ENCODE results near the gene TGM5. TPM values are rescaled to one million over a fixed set of nuclear protein-coding genes. Genes with fewer than 3 reads are reported as not detected.

TGM5 gene
- total and polyA plus RNA-seq, 2 experiments from 2014 or later: not detected

DNA sequence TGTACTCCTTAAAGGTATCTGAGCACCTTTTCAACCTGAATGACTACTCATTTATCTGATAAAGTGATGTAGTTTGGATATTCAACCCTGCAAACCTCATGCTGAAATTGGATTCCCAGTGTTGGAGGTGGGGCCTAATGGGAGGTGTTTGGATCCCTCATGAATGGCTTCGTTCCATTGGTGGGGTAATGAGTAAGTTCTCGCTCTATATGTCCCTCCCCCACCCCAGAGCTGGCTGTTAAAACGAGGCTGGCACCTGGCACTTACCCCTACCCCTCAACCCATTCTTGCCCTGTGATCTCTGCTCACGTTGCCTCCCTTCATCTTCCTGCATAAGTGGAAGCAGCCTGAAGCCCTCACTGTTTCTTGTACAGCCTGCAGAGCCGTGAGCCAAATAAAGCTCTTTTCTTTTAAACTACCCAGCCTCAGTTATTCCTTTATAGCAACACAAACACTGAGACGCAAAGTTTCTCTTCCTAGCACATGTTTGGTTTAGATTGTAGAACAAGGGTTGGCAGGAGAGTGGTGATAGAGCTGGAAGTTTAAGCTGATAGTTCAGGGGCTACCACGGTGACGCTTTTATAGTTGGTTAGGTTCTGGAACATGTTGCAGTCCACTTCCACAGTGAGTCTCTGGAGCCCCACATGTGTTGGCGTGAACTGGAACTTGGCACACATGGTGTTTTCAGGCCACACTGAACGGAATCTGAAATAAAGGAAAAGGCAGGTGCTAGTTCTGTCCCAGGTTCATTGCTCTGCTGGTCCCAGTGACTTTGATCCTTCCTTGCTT is 69.8 kb downstream of the TGM5 start:
- H3K36me3 ChIP-seq (replicated peaks; ENCODE audit: insufficient read depth, low read depth): no peaks in the 10 kb centered on the region
- no peak for TF ChIP-seq EZH2 (IDR thresholded peaks at IDR 0.05; ENCODE audit: borderline replicate concordance)
- TF ChIP-seq, protein P1, sequence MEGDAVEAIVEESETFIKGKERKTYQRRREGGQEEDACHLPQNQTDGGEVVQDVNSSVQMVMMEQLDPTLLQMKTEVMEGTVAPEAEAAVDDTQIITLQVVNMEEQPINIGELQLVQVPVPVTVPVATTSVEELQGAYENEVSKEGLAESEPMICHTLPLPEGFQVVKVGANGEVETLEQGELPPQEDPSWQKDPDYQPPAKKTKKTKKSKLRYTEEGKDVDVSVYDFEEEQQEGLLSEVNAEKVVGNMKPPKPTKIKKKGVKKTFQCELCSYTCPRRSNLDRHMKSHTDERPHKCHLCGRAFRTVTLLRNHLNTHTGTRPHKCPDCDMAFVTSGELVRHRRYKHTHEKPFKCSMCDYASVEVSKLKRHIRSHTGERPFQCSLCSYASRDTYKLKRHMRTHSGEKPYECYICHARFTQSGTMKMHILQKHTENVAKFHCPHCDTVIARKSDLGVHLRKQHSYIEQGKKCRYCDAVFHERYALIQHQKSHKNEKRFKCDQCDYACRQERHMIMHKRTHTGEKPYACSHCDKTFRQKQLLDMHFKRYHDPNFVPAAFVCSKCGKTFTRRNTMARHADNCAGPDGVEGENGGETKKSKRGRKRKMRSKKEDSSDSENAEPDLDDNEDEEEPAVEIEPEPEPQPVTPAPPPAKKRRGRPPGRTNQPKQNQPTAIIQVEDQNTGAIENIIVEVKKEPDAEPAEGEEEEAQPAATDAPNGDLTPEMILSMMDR (IDR thresholded peaks at IDR 0.05; ENCODE audit: poor library complexity): no peak
- TF ChIP-seq EZH2phosphoT487 (IDR thresholded peaks at IDR 0.05; ENCODE audit: low read depth, severe bottlenecking, unreplicated experiment): no peak
- no peaks in the 10 kb centered on the region for H3K9me3 ChIP-seq (ENCODE audit: low read depth)
- H3K27ac ChIP-seq: no peak overlapping the region
- H3K4me3 ChIP-seq: no peak overlapping the region
- H3K4me1 ChIP-seq (ENCODE audit: insufficient read depth): no peaks in the 10 kb centered on the region
- H2AFZ ChIP-seq: no peak overlapping the region
- no peaks in the 10 kb centered on the region for H3K27me3 ChIP-seq
- 95% methylated on average over 10 of the region's 10 CpGs for WGBS (ENCODE audit: low lambda C conversion rate, missing lambda C conversion rate)
- H3K4me2 ChIP-seq: no peak overlapping the region
- H3K9me2 ChIP-seq (replicated peaks; ENCODE audit: insufficient read depth): no peaks in the 10 kb centered on the region
- no peaks in the 10 kb centered on the region for H4K20me1 ChIP-seq (ENCODE audit: insufficient read depth, poor library complexity, severe bottlenecking)
- DNase-seq (ENCODE audit: low spot score): no peak
- no peaks in the 10 kb centered on the region for H3K79me2 ChIP-seq

DNA sequence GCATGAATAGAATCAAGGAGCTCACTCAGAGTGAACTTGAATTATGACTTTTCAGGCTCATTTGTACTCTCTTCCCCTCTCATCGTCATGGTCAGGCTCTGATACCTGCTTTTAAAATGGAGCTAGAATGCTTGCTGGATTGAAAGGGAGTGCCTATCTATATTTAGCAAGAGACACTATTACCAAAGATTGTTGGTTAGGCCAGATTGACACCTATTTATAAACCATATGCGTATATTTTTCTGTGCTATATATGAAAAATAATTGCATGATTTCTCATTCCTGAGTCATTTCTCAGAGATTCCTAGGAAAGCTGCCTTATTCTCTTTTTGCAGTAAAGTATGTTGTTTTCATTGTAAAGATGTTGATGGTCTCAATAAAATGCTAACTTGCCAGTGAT is 71.9 kb downstream of the TGM5 start:
- TF ChIP-seq EZH2phosphoT487 (IDR thresholded peaks at IDR 0.05; ENCODE audit: low read depth, severe bottlenecking, unreplicated experiment) (no peak), EZH2 (IDR thresholded peaks at IDR 0.05; ENCODE audit: borderline replicate concordance) (no peak)
- TF ChIP-seq, protein P1 (IDR thresholded peaks at IDR 0.05; ENCODE audit: poor library complexity): no peak
- no peaks in the 10 kb centered on the region for H4K20me1 ChIP-seq (ENCODE audit: insufficient read depth, poor library complexity, severe bottlenecking)
- no peaks in the 10 kb centered on the region for H3K36me3 ChIP-seq (replicated peaks; ENCODE audit: insufficient read depth, low read depth)

DNA sequence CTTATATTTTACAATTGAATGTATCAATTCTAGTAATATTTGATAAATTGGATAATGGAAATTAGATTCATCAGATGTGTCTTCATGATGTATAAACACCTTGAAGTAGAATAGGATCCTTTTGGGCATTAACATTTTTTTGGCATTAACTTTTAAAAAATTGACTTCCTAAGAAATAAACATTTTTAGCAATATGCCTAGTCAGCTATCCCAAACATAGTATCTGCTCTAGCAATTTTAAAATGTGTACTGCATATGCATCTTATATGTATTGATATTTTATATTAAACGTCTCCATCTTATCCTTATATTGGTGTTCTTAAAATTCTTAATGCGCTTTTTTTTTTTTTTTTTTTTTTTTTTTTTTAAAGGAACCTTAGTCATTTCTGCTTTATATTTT is 73.0 kb downstream of the TGM5 start:
- H3K36me3 ChIP-seq (replicated peaks; ENCODE audit: insufficient read depth, low read depth): no peaks in the 10 kb centered on the region

More for the DNA sequence above, 71.9 kb downstream of the TGM5 start:
- 98% methylated on average over 2 of the region's 2 CpGs for WGBS (ENCODE audit: low lambda C conversion rate, missing lambda C conversion rate)
- Histone ChIP-seq H3K4me2 (no peak overlapping the region), H3K79me2 (no peaks in the 10 kb centered on the region), H3K4me1 (ENCODE audit: insufficient read depth) (no peaks in the 10 kb centered on the region), H2AFZ (no peak overlapping the region), H3K27ac (no peak overlapping the region), H3K9me3 (ENCODE audit: low read depth) (no peaks in the 10 kb centered on the region), H3K27me3 (no peaks in the 10 kb centered on the region), H3K4me3 (no peak overlapping the region), H3K9me2 (replicated peaks; ENCODE audit: insufficient read depth) (no peaks in the 10 kb centered on the region)
- DNase-seq (ENCODE audit: low spot score): no peak

More for the DNA sequence above, 73.0 kb downstream of the TGM5 start:
- TF ChIP-seq EZH2 (IDR thresholded peaks at IDR 0.05; ENCODE audit: borderline replicate concordance) (no peak), EZH2phosphoT487 (IDR thresholded peaks at IDR 0.05; ENCODE audit: low read depth, severe bottlenecking, unreplicated experiment) (no peak)
- TF ChIP-seq, protein P1 (IDR thresholded peaks at IDR 0.05; ENCODE audit: poor library complexity): no peak
- H3K27me3 ChIP-seq: no peaks in the 10 kb centered on the region
- no peak overlapping the region for H3K4me3 ChIP-seq
- H3K9me2 ChIP-seq (replicated peaks; ENCODE audit: insufficient read depth): no peaks in the 10 kb centered on the region
- no peaks in the 10 kb centered on the region for H3K4me1 ChIP-seq (ENCODE audit: insufficient read depth)
- DNase-seq (ENCODE audit: low spot score): no peak
- 98% methylated on average over 2 of the region's 2 CpGs for WGBS (ENCODE audit: low lambda C conversion rate, missing lambda C conversion rate)
- H3K9me3 ChIP-seq (ENCODE audit: low read depth): no peaks in the 10 kb centered on the region
- H2AFZ ChIP-seq: no peak overlapping the region
- H3K4me2 ChIP-seq: no peak overlapping the region
- H3K27ac ChIP-seq: no peak overlapping the region
- no peaks in the 10 kb centered on the region for H3K79me2 ChIP-seq
- no peaks in the 10 kb centered on the region for H4K20me1 ChIP-seq (ENCODE audit: insufficient read depth, poor library complexity, severe bottlenecking)

Data from hepatocyte (in vitro differentiated cells).